NK-92 (cell line): Measurements from ENCODE around the gene SH3TC1.

Experiments
- DNase-seq: peaks from one replicate; lab custom pipeline; 2025; ENCODE audit not compliant: unreplicated experiment; lab: John Stamatoyannopoulos, UW

SH3TC1 gene

DNA sequence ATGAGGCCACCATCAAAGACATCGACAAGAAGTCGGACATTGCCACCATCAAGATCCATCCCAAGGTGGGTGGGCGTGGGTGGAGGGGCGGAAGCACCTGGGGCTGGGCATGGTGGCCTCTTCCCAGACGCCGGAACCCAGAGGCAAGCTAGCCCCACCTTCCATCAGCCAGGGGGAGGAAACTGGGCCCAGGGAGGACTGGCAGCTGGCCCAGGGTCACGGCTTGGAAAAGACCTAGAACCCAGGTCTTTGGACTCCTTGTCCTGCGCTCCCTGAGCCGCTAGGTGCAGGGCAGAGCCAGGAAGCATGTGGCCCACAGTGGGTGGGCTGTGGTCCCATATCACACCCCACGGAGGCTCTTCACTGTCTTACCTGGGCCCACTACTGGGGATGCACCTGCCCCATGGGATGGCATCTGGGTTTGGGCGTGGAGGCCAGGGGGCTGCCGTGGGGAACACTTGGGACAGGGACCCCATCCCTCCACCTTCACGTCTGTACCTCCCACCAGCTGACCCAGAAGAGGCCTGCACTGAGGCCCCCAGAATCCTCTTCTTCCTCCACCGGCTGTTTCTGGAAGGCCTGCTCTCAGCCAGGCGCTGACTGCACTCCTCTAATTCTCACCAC lies 87.7 kb downstream of the SH3TC1 start:
- DNase-seq = no peak

DNA sequence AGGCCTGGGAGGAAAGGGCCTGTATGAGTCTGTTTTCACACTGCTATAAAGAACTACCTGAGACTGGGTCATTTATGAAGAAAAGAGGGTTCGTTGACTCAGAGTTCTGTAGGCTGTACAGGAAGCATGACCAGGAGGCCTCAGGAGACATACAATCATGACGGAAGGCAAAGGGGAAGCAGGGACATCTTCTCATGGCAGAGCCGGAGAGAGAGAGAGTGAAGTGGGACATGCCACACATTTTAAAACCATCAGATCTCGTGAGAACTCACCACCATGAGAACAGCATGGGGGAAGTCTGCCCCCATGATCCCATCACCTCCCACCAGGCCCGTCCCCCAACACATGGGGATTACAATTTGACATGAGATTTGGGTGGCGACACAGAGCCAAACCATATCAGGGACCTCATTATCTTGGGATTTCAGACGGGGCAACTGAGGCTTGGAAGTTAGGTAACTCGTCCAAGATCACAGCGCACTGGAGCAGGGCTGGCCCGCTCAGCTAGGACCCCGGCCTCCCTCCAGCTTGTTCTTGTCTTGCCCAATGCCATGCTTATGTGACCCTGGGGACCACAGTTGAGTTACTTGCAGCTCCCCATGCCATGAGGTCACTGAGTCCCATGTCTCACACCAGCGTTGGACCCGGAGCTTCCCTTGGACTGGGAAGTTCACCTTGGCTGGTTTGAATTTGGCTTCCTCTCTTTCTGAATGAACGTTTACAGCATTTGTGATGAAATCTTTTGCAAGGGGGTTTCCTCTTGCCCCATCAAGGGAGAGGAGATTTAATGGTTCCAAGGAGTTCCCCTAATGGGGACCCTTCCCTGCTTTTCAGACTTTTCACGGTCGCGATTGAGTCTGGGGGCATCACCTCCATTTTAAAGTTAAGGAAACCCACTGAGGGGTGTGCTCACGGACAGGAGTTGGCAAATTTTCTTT lies 88.5 kb downstream of the SH3TC1 start:
- DNase-seq = no peak

DNA sequence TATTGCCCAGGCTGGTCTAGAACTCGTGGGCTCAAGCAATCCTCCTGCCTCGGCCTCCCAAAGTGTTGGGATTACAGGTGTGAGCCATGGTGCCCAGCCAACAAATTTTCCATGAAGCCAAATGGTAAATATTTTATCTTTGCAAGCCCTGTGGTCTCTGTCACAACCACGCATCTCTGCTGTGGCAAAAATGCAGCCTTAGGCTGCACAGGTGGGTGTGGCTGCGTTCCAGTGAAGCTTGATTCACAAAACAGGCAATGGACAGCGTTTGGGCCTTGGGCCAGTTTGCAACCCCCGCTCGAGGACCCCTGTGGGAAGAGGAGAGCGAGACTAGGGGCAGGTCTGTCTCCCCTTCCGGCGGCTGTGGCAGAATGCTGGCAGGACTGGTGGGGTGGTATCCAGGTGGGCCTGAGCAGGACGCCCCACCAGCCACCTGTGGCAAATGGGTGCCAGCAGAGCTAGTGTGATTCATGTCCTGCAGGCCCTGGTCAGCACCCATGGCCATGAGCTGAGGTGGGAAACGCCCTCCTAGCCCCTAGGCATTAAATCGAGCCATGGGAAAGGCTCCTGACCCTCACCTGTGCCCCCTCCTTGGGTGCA lies 90.2 kb downstream of the SH3TC1 start:
- no peak for DNase-seq

DNA sequence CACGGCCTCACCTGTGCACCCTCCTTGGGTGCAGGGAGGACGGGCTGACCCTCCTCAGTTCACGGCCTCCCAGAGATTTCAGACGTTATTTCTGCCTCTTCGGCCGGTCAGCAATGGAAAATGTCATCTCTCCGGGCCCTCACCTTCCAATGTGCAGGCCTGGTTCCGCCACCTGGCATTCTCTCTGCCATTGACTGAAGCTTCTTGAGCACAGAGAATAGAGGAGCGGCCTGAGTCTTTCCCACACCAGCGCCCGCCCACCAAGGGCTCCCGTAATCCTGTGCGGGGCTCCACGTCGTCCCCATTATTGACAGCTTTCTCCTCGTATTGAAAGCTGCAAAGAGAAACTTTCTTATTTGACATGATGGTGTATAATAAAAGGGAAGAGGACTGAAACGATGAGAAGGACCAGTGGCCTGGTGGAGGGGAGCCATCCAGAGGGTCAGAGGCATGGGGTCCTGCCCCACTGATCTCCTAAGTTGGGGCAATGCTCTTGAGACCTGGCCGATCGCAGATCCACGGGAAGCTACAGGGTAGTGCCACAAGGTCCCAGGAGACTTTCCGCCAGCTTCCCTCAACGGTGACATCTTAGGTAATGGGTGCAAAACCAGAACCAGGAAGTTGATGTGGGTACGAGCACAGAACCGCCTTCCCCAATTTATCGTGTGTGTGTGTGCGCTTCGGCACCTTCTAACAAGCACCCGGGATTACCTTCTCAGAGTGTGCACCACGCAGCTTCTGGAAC lies 91.0 kb downstream of the SH3TC1 start:
- DNase-seq = no peak

DNA sequence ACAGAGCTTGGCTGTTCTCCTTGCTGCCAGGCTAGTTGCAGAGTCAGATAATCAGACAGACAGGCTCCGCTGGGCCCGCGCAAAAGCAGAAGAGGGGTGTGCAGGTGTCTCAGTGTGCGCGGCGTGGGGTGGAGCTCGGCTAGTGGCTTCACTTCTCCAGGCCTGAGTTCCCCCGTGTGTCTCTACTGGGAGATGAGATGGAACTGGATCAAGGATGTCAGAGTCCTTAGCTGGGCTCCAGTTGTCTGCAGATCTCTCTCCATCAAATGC lies 91.5 kb downstream of the SH3TC1 start:
- DNase-seq = no peak
